ENCODE data around the gene SLC19A2. TPM values are rescaled to one million over a fixed set of nuclear protein-coding genes. Genes with fewer than 3 reads are reported as not detected.
A peak's percentile ranks its signal among the peaks of the same experiment; 100 is the strongest.

Gene SLC19A2
- polyA plus RNA-seq, 1 donor, result 12.1 TPM

DNA sequence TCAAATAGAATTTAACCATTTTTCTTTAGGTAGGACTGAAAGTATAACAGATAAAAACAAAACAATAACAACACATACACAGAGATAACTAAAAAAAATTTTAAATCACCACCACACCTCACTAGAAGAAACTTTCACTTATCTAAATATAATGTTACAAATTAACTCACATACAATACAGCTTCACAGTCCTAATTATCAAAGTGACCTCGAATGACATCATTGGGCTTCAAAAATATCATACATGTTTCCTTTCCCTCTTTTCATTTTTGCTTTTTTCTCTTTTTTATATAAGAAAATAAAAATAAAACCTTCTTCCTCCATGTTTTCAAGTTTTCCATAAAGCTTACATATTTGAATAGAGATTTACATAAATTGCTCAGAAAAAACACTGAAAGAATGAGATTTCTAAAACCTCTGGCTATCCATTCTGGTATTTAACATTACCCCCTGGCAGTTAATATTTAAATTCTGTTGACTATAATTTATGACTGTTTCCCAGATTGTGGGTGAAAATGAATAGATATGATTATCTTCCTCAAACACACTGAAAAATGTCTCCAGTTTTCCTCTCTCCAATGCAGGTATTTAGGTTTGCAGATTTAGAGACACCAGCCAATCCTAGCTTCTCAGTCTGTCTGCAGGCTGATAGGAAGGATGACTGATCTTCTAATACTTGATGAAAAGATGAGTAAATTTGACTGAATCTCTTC is 40.5 kb upstream of the SLC19A2 start:
- no peaks in the 10 kb centered on the region for H3K9me3 ChIP-seq (ENCODE audit: control insufficient read depth, low read depth, low read length)
- no peaks in the 10 kb centered on the region for H3K36me3 ChIP-seq (ENCODE audit: control insufficient read depth, insufficient read depth, low read length)
- no peak overlapping the region for H3K4me3 ChIP-seq (ENCODE audit: low read length)
- WGBS (ENCODE audit: insufficient coverage, low lambda C conversion rate), result 67% methylated on average over 1 of the region's 1 CpG
- DNase-seq, result no peak
- H3K27ac ChIP-seq (ENCODE audit: low read length), result no peak overlapping the region
- H3K27me3 ChIP-seq (ENCODE audit: control insufficient read depth, insufficient read depth, low read length), result no peaks in the 10 kb centered on the region
- peaks cover 11% of the 10 kb centered on the region for H3K4me1 ChIP-seq (ENCODE audit: control insufficient read depth, insufficient read depth, low read length)

GRCh38 chr1:169525391-169525790 is 39.6 kb upstream of the SLC19A2 start:
- no CpG with 5 or more reads among the region's 1 CpG for WGBS (ENCODE audit: insufficient coverage, low lambda C conversion rate)
- Histone ChIP-seq H3K4me1 (ENCODE audit: control insufficient read depth, insufficient read depth, low read length) (peaks cover 16% of the 10 kb centered on the region), H3K36me3 (ENCODE audit: control insufficient read depth, insufficient read depth, low read length) (no peaks in the 10 kb centered on the region), H3K4me3 (ENCODE audit: low read length) (no peak overlapping the region), H3K27ac (ENCODE audit: low read length) (no peak overlapping the region), H3K27me3 (ENCODE audit: control insufficient read depth, insufficient read depth, low read length) (no peaks in the 10 kb centered on the region), H3K9me3 (ENCODE audit: control insufficient read depth, low read depth, low read length) (no peaks in the 10 kb centered on the region)
- no peak for DNase-seq

DNA sequence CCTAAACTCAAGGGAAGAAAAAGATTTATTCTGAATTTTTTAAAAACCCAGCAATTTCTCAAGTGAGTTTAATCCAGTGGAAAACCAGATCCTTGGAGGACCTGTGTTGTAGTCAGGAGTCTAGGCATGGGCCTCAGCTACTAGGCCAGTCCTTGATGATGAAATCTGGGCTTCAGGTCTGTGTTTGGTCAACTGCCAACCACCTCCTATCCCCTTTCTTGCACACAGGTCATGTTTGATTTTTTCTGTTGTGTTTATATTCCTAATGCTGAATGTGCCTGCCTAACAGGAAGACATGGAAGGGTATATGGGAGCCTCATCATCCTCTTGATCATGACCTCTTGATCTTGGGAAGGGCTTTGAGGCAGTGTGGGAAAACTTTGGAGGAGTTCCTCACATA is 38.2 kb upstream of the SLC19A2 start:
- no peak overlapping the region for H3K4me3 ChIP-seq (ENCODE audit: low read length)
- peaks cover 7% of the 10 kb centered on the region for H3K4me1 ChIP-seq (ENCODE audit: control insufficient read depth, insufficient read depth, low read length)
- no peaks in the 10 kb centered on the region for H3K36me3 ChIP-seq (ENCODE audit: control insufficient read depth, insufficient read depth, low read length)
- no peak overlapping the region for H3K27ac ChIP-seq (ENCODE audit: low read length)
- H3K27me3 ChIP-seq (ENCODE audit: control insufficient read depth, insufficient read depth, low read length), result no peaks in the 10 kb centered on the region
- H3K9me3 ChIP-seq (ENCODE audit: control insufficient read depth, low read depth, low read length), result no peaks in the 10 kb centered on the region
- DNase-seq, result no peak

GRCh38 chr1:169521226-169521625 is 35.5 kb upstream of the SLC19A2 start:
- H3K27ac ChIP-seq (ENCODE audit: low read length), result no peak overlapping the region
- peaks cover 4% of the 10 kb centered on the region for H3K4me1 ChIP-seq (ENCODE audit: control insufficient read depth, insufficient read depth, low read length)
- DNase-seq, result peak; percentile 26 to 62
- WGBS (ENCODE audit: insufficient coverage, low lambda C conversion rate), result 17% methylated on average over 1 of the region's 1 CpG
- H3K9me3 ChIP-seq (ENCODE audit: control insufficient read depth, low read depth, low read length), result no peaks in the 10 kb centered on the region
- no peaks in the 10 kb centered on the region for H3K36me3 ChIP-seq (ENCODE audit: control insufficient read depth, insufficient read depth, low read length)
- H3K4me3 ChIP-seq (ENCODE audit: low read length), result no peak overlapping the region
- H3K27me3 ChIP-seq (ENCODE audit: control insufficient read depth, insufficient read depth, low read length), result no peaks in the 10 kb centered on the region

GRCh38 chr1:169517558-169518186 is 31.9 kb upstream of the SLC19A2 start:
- Histone ChIP-seq H3K27me3 (ENCODE audit: control insufficient read depth, insufficient read depth, low read length) (no peaks in the 10 kb centered on the region), H3K9me3 (ENCODE audit: control insufficient read depth, low read depth, low read length) (no peaks in the 10 kb centered on the region), H3K36me3 (ENCODE audit: control insufficient read depth, insufficient read depth, low read length) (no peaks in the 10 kb centered on the region), H3K27ac (ENCODE audit: low read length) (no peak overlapping the region), H3K4me3 (ENCODE audit: low read length) (no peak overlapping the region), H3K4me1 (ENCODE audit: control insufficient read depth, insufficient read depth, low read length) (peaks cover 4% of the 10 kb centered on the region)
- no peak for DNase-seq
- 82% methylated on average over 1 of the region's 2 CpGs for WGBS (ENCODE audit: insufficient coverage, low lambda C conversion rate)

DNA sequence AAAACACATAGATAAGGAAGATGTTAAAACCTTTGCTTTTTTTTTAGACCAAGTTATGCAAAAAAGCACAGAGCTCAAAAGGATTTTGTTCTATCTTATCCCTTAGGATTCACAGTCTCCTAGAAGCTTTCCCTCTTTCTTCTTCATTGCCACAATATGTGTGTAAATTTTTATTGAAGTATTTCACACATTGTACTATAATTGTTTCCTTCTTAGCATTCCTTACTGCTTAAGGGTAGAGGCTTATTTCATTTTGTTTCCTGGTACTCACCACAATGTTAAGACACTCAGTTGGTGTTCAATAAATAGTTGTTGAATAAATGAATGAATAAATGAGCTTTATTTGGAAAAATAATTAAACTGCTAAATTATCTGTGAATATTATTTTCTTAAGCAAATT is 29.9 kb upstream of the SLC19A2 start:
- DNase-seq, result no peak
- H3K27ac ChIP-seq (ENCODE audit: low read length), result no peak overlapping the region

GRCh38 chr1:169514566-169515270 is 29.0 kb upstream of the SLC19A2 start:
- Histone ChIP-seq H3K27me3 (ENCODE audit: control insufficient read depth, insufficient read depth, low read length) (no peaks in the 10 kb centered on the region), H3K27ac (ENCODE audit: low read length) (no peak overlapping the region), H3K9me3 (ENCODE audit: control insufficient read depth, low read depth, low read length) (no peaks in the 10 kb centered on the region), H3K36me3 (ENCODE audit: control insufficient read depth, insufficient read depth, low read length) (no peaks in the 10 kb centered on the region), H3K4me1 (ENCODE audit: control insufficient read depth, insufficient read depth, low read length) (no peaks in the 10 kb centered on the region), H3K4me3 (ENCODE audit: low read length) (no peak overlapping the region)
- no peak for DNase-seq
- WGBS (ENCODE audit: insufficient coverage, low lambda C conversion rate), result no CpG with 5 or more reads among the region's 2 CpGs

More for the DNA sequence above, 29.9 kb upstream of the SLC19A2 start:
- Histone ChIP-seq H3K4me1 (ENCODE audit: control insufficient read depth, insufficient read depth, low read length) (no peaks in the 10 kb centered on the region), H3K27me3 (ENCODE audit: control insufficient read depth, insufficient read depth, low read length) (no peaks in the 10 kb centered on the region), H3K36me3 (ENCODE audit: control insufficient read depth, insufficient read depth, low read length) (no peaks in the 10 kb centered on the region), H3K9me3 (ENCODE audit: control insufficient read depth, low read depth, low read length) (no peaks in the 10 kb centered on the region), H3K4me3 (ENCODE audit: low read length) (no peak overlapping the region)

DNA sequence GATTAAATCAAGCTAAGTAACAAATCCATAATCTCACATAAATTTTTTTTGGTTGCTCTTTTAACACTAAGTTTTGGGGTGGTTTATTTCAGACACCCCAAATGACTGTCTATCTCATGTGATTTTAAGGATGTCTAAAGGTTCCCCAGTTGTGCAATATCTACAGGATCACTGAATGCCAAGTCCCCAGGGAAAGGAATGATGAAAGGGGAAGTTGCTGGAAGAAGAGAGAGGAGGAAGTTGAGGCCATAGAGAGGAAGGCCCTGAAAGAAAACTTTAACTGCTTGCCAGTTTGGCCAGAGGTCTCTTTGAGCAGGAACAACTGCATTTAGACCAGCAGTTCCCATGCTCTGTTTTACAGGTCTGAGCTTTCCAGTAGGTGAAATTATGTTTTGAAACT is 27.5 kb upstream of the SLC19A2 start:
- Histone ChIP-seq H3K9me3 (ENCODE audit: control insufficient read depth, low read depth, low read length) (no peaks in the 10 kb centered on the region), H3K36me3 (ENCODE audit: control insufficient read depth, insufficient read depth, low read length) (no peaks in the 10 kb centered on the region), H3K4me3 (ENCODE audit: low read length) (no peak overlapping the region), H3K4me1 (ENCODE audit: control insufficient read depth, insufficient read depth, low read length) (no peaks in the 10 kb centered on the region), H3K27me3 (ENCODE audit: control insufficient read depth, insufficient read depth, low read length) (no peaks in the 10 kb centered on the region), H3K27ac (ENCODE audit: low read length) (no peak overlapping the region)
- DNase-seq, result no peak

- H3K9me3 ChIP-seq (ENCODE audit: control insufficient read depth, low read depth, low read length), result no peaks in the 10 kb centered on the region
- H3K27me3 ChIP-seq (ENCODE audit: control insufficient read depth, insufficient read depth, low read length), result no peaks in the 10 kb centered on the region
- H3K4me1 ChIP-seq (ENCODE audit: control insufficient read depth, insufficient read depth, low read length), result no peaks in the 10 kb centered on the region
- H3K27ac ChIP-seq (ENCODE audit: low read length), result no peak overlapping the region
- WGBS (ENCODE audit: insufficient coverage, low lambda C conversion rate), result 83% methylated on average over 2 of the region's 3 CpGs
- no peak for DNase-seq
- no peaks in the 10 kb centered on the region for H3K36me3 ChIP-seq (ENCODE audit: control insufficient read depth, insufficient read depth, low read length)
- no peak overlapping the region for H3K4me3 ChIP-seq (ENCODE audit: low read length)
Observed at GRCh38 chr1:169511316-169512005, 25.7 kb upstream of the SLC19A2 start.

GRCh38 chr1:169510060-169510459 is 24.3 kb upstream of the SLC19A2 start:
- DNase-seq, result no peak
- no peak overlapping the region for H3K27ac ChIP-seq (ENCODE audit: low read length)
- no peaks in the 10 kb centered on the region for H3K4me1 ChIP-seq (ENCODE audit: control insufficient read depth, insufficient read depth, low read length)
- no peaks in the 10 kb centered on the region for H3K27me3 ChIP-seq (ENCODE audit: control insufficient read depth, insufficient read depth, low read length)
- no peaks in the 10 kb centered on the region for H3K36me3 ChIP-seq (ENCODE audit: control insufficient read depth, insufficient read depth, low read length)
- H3K9me3 ChIP-seq (ENCODE audit: control insufficient read depth, low read depth, low read length), result no peaks in the 10 kb centered on the region
- no peak overlapping the region for H3K4me3 ChIP-seq (ENCODE audit: low read length)
- WGBS (ENCODE audit: insufficient coverage, low lambda C conversion rate), result 62% methylated on average over 2 of the region's 4 CpGs

All from large intestine (tissue), 3 donors.